Heart right ventricle (tissue), 16 donors: ENCODE data around the gene NRXN3. TPM values are rescaled to one million over a fixed set of nuclear protein-coding genes. Genes with fewer than 3 reads are reported as not detected.

ENCODE experiments used
- ATAC-seq, 8 donors: fragments of 200-7000 bp; cut with Tn5 transposase; one replicate each; pipeline ENCODE4 v1.9.1; 2020; ENCODE audit warnings: mild to moderate bottlenecking in 8 of 8, moderate library complexity in 8 of 8, moderate number of reproducible peaks in 1 of 8
- DNase-seq, 2 donors: peaks; one replicate each; pipeline ENCODE4 v3.0.0-alpha.2; 2020
- H3K27ac ChIP-seq, 10 donors: fragments of 200-600 bp; sonication (generic) in 2 of 10; one replicate each; pipeline versions ENCODE4 v1.5.0 to v1.8.0; 2020 to 2022; ENCODE audit warnings: mild to moderate bottlenecking in 3 of 10
- H3K27me3 ChIP-seq, 7 donors: fragments of 200-600 bp; one replicate each; pipeline ENCODE4 v1.8.0; 2021 to 2022; ENCODE audit warnings: mild to moderate bottlenecking in 2 of 7
- H3K36me3 ChIP-seq, 9 donors: fragments of 200-600 bp; sonication (generic) in 1 of 9; one replicate each; pipeline versions ENCODE4 v1.5.0 to v1.8.0; 2020 to 2022; ENCODE audit warnings: mild to moderate bottlenecking in 2 of 9
- H3K4me1 ChIP-seq, 9 donors: fragments of 200-600 bp; sonication (generic) in 1 of 9; one replicate each; pipeline versions ENCODE4 v1.5.0 to v1.8.0; 2020 to 2022; ENCODE audit warnings: mild to moderate bottlenecking in 4 of 9
- H3K4me3 ChIP-seq, 10 donors: fragments of 200-600 bp; sonication (generic) in 2 of 10; one replicate each; pipeline versions ENCODE4 v1.5.0 to v1.8.0; 2020 to 2022; ENCODE audit warnings: mild to moderate bottlenecking in 7 of 10, moderate library complexity in 2 of 10
- H3K9me3 ChIP-seq, 11 donors: fragments of 200-600 bp in 10 of 11; sonication (generic) in 2 of 11; one replicate each; pipeline versions ENCODE4 v1.5.0 to v1.8.0; 2013 to 2022; ENCODE audit warnings: mild to moderate bottlenecking in 2 of 11, control low read depth in 1 of 11, moderate library complexity in 1 of 11
- WGBS, 2 donors: extraction: QIAGEN DNeasy Blood & Tissue Kit; methylation state at CpG; one replicate each; pipeline ENCODE4 v1.1.7; 2013; ENCODE audit warnings: inconsistent platforms in 1 of 2; 5-methylcytosine and 5-hydroxymethylcytosine counted together
- intact Hi-C, 10 donors: fragments of 100-400 bp; cut with DNase I; formaldehyde crosslinking; loops; one replicate each; pipeline versions ENCODE4 v1.11.1 to v1.14.2; 2022
- polyA plus RNA-seq, 2 donors: library from polyadenylated mRNA; stranded (reverse); fragments of 200-250 nt; gene quantifications; one replicate each; pipeline ENCODE4 v1.2.3, GENCODE V29; 2013
- total RNA-seq, 10 donors: library from RNA; stranded (reverse); fragmentation: NEBNext Ultra II Directional in 3 of 10; extraction: Animal tissue kit (Norgen Biotek cat#: 25700) in 3 of 10; gene quantifications; one replicate each; pipeline versions ENCODE4 v1.2.1 to v1.2.4, GENCODE V29; 2021 to 2023
- TF ChIP-seq, protein P1 (sequence below), 9 donors: fragments of 200-600 bp; sonication (generic) in 2 of 9; IDR thresholded peaks; one replicate each; pipeline versions ENCODE4 v1.5.0 to v1.8.0; 2021 to 2022; ENCODE audit warnings: antibody characterized with exemption in 9 of 9, mild to moderate bottlenecking in 5 of 9, moderate library complexity in 1 of 9
- donor health status: Arrhythmogenic right ventricular cardiomyopathy.
- donor health status: ischemic (EF 13 %, LVEDD 7.1; RV severe dilation, severe dysfunction).
- donor health status: healthy with polysubstance abuse.
- donor health status: DM: no; HTN: yes; CAD: no.
- donor health status: DM: no; HTN: no; CAD: no.
- donor health status: ischemic (EF 25% LVEDD 6.9; RV normal size, moderate dysfunction).
- donor health status: ischemic (EF 25% LVEDD 5.7; RV mildly dilated, moderate dysfunction).
- donor health status: healthy.
- donor health status: DM: yes; HTN: yes; CAD: no.
- donor health status: Ischemic cardiomyopathy.
- donor health status: ischemic (EF 35%, LVEDD 5.7; RV mildly dilated, moderate dysfunction).
- donor health status: nonischemic (EF 11% LVEDD 7.7; RV severe dilation, severe dysfunction).
- donor health status: DM: yes; HTN: yes; CAD: no.
- donor health status: PGD.
- donor health status: ischemic (EF 29% LVEDD 5.4; RV normal size, mild dysfunction).
- donor health status: nonischemic (EF 23%, LVEDD 6.1; RV moderate dilation, normal function).

Gene NRXN3
- total and polyA plus RNA-seq, 12 donors = 0.23 to 1.8 (median 0.87) TPM

DNA sequence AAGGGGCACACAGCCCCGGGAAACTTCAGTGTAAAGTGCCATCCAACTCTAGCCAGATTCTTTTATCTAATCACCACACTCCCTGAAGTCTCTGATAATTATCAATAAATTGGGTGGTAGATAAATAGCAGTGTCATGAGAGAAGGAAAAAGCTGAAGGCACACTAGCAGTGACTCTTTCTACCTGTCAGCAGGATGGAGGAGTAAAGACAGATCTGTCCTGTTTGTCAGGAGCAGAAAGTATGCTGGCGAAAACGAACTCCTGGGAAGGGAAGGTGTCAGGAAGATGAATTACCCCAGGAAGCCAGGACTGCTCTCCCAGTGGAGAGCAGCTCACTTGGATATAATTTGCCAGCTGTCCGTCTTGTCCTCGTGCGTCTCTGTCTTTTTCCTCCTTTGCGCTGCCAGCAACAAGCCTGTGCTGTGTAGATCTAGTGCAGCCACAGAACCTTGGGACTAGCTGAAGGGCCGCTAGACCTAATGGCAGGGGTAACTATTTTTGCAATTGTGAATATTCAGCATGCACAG lies 1059.3 kb downstream of the NRXN3 start:
- TF ChIP-seq, protein P1, sequence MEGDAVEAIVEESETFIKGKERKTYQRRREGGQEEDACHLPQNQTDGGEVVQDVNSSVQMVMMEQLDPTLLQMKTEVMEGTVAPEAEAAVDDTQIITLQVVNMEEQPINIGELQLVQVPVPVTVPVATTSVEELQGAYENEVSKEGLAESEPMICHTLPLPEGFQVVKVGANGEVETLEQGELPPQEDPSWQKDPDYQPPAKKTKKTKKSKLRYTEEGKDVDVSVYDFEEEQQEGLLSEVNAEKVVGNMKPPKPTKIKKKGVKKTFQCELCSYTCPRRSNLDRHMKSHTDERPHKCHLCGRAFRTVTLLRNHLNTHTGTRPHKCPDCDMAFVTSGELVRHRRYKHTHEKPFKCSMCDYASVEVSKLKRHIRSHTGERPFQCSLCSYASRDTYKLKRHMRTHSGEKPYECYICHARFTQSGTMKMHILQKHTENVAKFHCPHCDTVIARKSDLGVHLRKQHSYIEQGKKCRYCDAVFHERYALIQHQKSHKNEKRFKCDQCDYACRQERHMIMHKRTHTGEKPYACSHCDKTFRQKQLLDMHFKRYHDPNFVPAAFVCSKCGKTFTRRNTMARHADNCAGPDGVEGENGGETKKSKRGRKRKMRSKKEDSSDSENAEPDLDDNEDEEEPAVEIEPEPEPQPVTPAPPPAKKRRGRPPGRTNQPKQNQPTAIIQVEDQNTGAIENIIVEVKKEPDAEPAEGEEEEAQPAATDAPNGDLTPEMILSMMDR (IDR thresholded peaks at IDR 0.05) = no peak

DNA sequence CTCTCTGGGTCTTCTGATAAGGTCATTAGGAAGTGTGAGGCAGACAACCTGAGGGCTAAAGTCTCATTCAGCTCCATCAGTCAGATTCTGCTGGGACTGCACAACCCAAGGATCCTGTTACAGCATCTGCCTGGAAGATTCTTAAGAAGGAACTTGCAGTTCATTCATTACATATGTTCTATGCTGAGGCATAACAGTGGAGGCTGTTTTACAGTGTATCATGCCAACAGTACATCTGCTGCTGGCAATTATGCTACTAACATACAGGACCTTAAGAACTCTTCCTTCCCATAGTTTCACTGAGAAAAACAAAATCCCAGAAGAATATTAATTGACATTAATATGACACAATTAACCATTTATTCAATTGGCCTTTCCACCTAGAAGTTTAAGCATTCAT lies 1072.5 kb downstream of the NRXN3 start:
- H3K4me3 ChIP-seq = no peak overlapping the region
- peaks cover 0 to 4% (median 0%) of the 10 kb centered on the region in 9 donors for H3K4me1 ChIP-seq
- no peak overlapping the region for H3K27ac ChIP-seq
- ATAC-seq (no peak), DNase-seq (no peak)
- TF ChIP-seq, protein P1 (IDR thresholded peaks at IDR 0.05) = no peak
- intact Hi-C loops = no loop called here
- H3K27me3 ChIP-seq = peaks cover 0 to 6% (median 0%) of the 10 kb centered on the region in 7 donors
- no peaks in the 10 kb centered on the region for H3K9me3 ChIP-seq
- no peaks in the 10 kb centered on the region for H3K36me3 ChIP-seq

More for the DNA sequence above, 1059.3 kb downstream of the NRXN3 start:
- no peak for ATAC-seq
- DNase-seq = no peak
- Histone ChIP-seq H3K4me1 (no peaks in the 10 kb centered on the region), H3K36me3 (no peaks in the 10 kb centered on the region), H3K27ac (no peak overlapping the region), H3K4me3 (no peak overlapping the region), H3K27me3 (no peaks in the 10 kb centered on the region), H3K9me3 (no peaks in the 10 kb centered on the region)
- intact Hi-C loops = no loop called here
- WGBS, 2 donors = 15 to 20% methylated on average over 8 of the region's 8 CpGs

DNA sequence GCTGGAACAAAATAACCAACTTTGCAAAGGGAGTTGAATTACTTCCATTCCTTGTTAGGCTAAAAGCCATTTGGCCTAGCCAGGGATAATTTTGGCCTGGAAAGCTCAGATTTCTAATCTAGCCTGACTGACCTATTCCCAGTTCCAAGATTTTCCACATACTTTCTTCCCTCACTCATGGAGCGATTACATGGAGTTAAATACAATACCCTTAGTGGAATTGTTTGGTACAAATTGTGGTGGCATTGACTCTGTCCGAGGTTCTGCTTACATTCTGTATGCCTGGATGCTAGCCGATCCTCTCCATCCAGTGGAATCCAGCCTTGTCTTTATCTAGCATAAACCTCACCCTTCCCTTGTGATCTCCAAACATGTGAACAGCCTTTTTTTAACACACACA lies 1076.0 kb downstream of the NRXN3 start:
- Histone ChIP-seq H3K36me3 (no peaks in the 10 kb centered on the region), H3K27me3 (peaks cover 0 to 6% (median 0%) of the 10 kb centered on the region in 7 donors), H3K27ac (no peak overlapping the region), H3K9me3 (peaks cover 0 to 2% (median 0%) of the 10 kb centered on the region in 11 donors), H3K4me3 (no peak overlapping the region), H3K4me1 (peaks cover 0 to 4% (median 0%) of the 10 kb centered on the region in 9 donors)
- ATAC-seq = no peak
- TF ChIP-seq, protein P1 (IDR thresholded peaks at IDR 0.05) = no peak
- WGBS, 2 donors = 49 to 64% methylated on average over 3 of the region's 3 CpGs
- DNase-seq = no peak
- intact Hi-C loops = no loop called here

DNA sequence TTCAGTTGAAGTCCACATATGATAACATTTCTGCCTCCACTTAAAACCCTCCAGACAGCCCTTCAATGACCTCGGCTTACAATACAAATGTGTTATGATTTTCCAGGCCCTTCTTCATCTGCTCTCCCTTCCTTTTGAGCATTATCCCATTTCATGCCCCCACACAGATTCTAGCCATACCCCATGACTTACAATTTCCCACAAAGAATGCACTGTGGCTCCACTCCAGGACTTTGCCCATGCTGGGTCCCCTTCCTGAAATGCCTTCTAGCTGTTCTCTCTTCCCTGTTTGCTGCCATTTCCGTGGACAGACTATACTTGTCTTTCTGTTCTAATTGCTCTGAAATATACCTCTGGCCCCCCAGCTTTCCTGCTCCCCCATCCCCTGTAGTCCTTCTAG lies 1078.0 kb downstream of the NRXN3 start:
- intact Hi-C loops = no loop called here
- ATAC-seq (no peak), DNase-seq (no peak)
- no peak overlapping the region for H3K27ac ChIP-seq
- TF ChIP-seq, protein P1 (IDR thresholded peaks at IDR 0.05) = no peak
- H3K27me3 ChIP-seq = peaks cover 0 to 9% (median 0%) of the 10 kb centered on the region in 7 donors
- WGBS, 2 donors = 67 to 69% methylated on average over 2 of the region's 2 CpGs
- H3K9me3 ChIP-seq = peaks cover 0 to 2% (median 0%) of the 10 kb centered on the region in 11 donors
- H3K36me3 ChIP-seq = no peaks in the 10 kb centered on the region
- H3K4me3 ChIP-seq = no peak overlapping the region
- peaks cover 0 to 4% (median 0%) of the 10 kb centered on the region in 9 donors for H3K4me1 ChIP-seq
